HCT116 (cell line): ENCODE data around the gene NKIRAS2.

Source experiments
- CTCF ChIP-seq, 3 experiments: fragments of 200-600 bp in 1 of 3; sonication (generic) in 1 of 3; IDR thresholded peaks in 2 of 3; conservative IDR thresholded peaks in 1 of 3; 2 replicates each; pipeline ENCODE4 v1.5.1; 2012 to 2017; ENCODE audit warnings: low read depth in 2 of 3, low read length in 2 of 3, antibody characterized with exemption in 1 of 3, borderline replicate concordance in 1 of 3, control low read depth in 1 of 3, mild to moderate bottlenecking in 1 of 3, mixed read lengths in 1 of 3, mixed run types in 1 of 3, moderate library complexity in 1 of 3; ENCODE audit not compliant: insufficient read depth in 1 of 3
- EGR1 ChIP-seq: IDR thresholded peaks from 2 replicates; pipeline ENCODE4 v1.6.1; 2012; ENCODE audit warnings: low read depth
- EZH2 ChIP-seq: fragments of 200-600 bp; sonication (generic); IDR thresholded peaks from 2 replicates; pipeline ENCODE4 v1.6.1; 2017; ENCODE audit warnings: antibody characterized with exemption, mixed run types
- EZH2phosphoT487 ChIP-seq: fragments of 200-600 bp; IDR thresholded peaks from 2 replicates; pipeline ENCODE4 v1.6.1; 2018; ENCODE audit warnings: antibody characterized with exemption, borderline replicate concordance
- POLR2AphosphoS5 ChIP-seq: IDR thresholded peaks from 2 replicates; pipeline ENCODE4 v1.6.1; 2011; ENCODE audit warnings: mild to moderate bottlenecking, low read depth, low read length, moderate library complexity
- RAD21 ChIP-seq: IDR thresholded peaks from 2 replicates; pipeline ENCODE4 v1.6.1; 2012; ENCODE audit warnings: low read depth, mild to moderate bottlenecking
- SP1 ChIP-seq: IDR thresholded peaks from 2 replicates; pipeline ENCODE4 v1.6.1; 2012; ENCODE audit warnings: low read depth
- SRF ChIP-seq: IDR thresholded peaks from 2 replicates; pipeline ENCODE4 v1.6.1; 2012; ENCODE audit warnings: low read depth
- ZNF274 ChIP-seq: fragments of 200-500 bp; sonication (Bioruptor generic); IDR thresholded peaks from 2 replicates; pipeline ENCODE4 v1.6.1; 2014; ENCODE audit warnings: mild to moderate bottlenecking, low read depth, low read length, inconsistent platforms

GRCh38 chr17:41982026-41982760 lies 37.7 kb upstream of the NKIRAS2 start:
- no peak for TF ChIP-seq EZH2phosphoT487
- no peak for TF ChIP-seq SRF
- TF ChIP-seq CTCF (IDR thresholded peaks at IDR 0.05 in 2 of 3, conservative IDR thresholded peaks at IDR 0.05 in 1 of 3; ENCODE audit: borderline replicate concordance in 1 of 3, insufficient read depth in 1 of 3, low read depth in 2 of 3, low read length in 2 of 3), result no peak
- TF ChIP-seq ZNF274, result no peak
- TF ChIP-seq SP1, result no peak
- TF ChIP-seq POLR2AphosphoS5, result no peak
- no peak for TF ChIP-seq RAD21
- TF ChIP-seq EGR1, result no peak
- TF ChIP-seq EZH2, result no peak
